K562 (cell line): ENCODE measurements around the gene ARHGAP8.

ENCODE experiments used
- BHLHE40 ChIP-seq: IDR thresholded peaks from 2 replicates; pipeline ENCODE4 v1.6.1; 2011; ENCODE audit warnings: low read length, improper control_type of control experiment
- CSDE1 ChIP-seq, 2 experiments: fragments of 450-650 bp; IDR thresholded peaks; 2 replicates each; pipeline ENCODE4 v1.6.1; 2016; ENCODE audit warnings: mild to moderate bottlenecking in 1 of 2
- GABPB1 ChIP-seq: sonication (generic); formaldehyde crosslinking; IDR thresholded peaks from 2 replicates; pipeline ENCODE4 v1.8.0; 2022; ENCODE audit warnings: mild to moderate bottlenecking, missing genetic modification reagents
- KDM4B ChIP-seq, 2 experiments: fragments of 450-650 bp in 1 of 2; sonication (generic) in 1 of 2; IDR thresholded peaks; 2 replicates each; pipeline ENCODE4 v1.6.1; 2016 to 2017; ENCODE audit warnings: borderline replicate concordance in 2 of 2, antibody characterized with exemption in 1 of 2, low read depth in 1 of 2, mild to moderate bottlenecking in 1 of 2
- SNIP1 ChIP-seq: fragments of 450-650 bp; IDR thresholded peaks from 2 replicates; pipeline ENCODE4 v1.7.1; 2017; ENCODE audit warnings: low read depth, mild to moderate bottlenecking
- TAF1 ChIP-seq: IDR thresholded peaks from 2 replicates; pipeline ENCODE4 v1.6.1; 2011; ENCODE audit warnings: mild to moderate bottlenecking, low read length, moderate library complexity; ENCODE audit not compliant: insufficient read depth, control insufficient read depth, severe bottlenecking; ENCODE audit errors: extremely low read depth
- ZFP1 ChIP-seq: fragments of 450-650 bp; formaldehyde crosslinking; IDR thresholded peaks from 2 replicates; pipeline ENCODE4 v1.4.0; 2020; ENCODE audit warnings: mild to moderate bottlenecking, mixed read lengths
- ZNF740 ChIP-seq, 3 experiments: fragments of 200-800 bp in 1 of 3; sonication (Bioruptor generic) in 1 of 3; sonication (generic) in 1 of 3; formaldehyde crosslinking in 1 of 3; IDR thresholded peaks; 2 replicates each; pipeline versions ENCODE4 v1.6.1 to v1.8.0; 2016 to 2022; ENCODE audit warnings: mild to moderate bottlenecking in 2 of 3, missing compliant biosample characterization in 2 of 3, missing genetic modification characterization in 2 of 3, missing genetic modification reagents in 1 of 3

- TF ChIP-seq ZNF740 (CRISPR knock-in tag; IDR thresholded peaks at IDR 0.05) (no peak), ZNF740 (tag; IDR thresholded peaks at IDR 0.05) (no peak), TAF1 (no peak), GABPB1 (CRISPR knock-in tag) (no peak), BHLHE40 (no peak), SNIP1 (no peak), KDM4B (IDR thresholded peaks at IDR 0.05; ENCODE audit: borderline replicate concordance in 2 of 2, low read depth in 1 of 2) (no peak), ZFP1 (no peak), CSDE1 (IDR thresholded peaks at IDR 0.05) (no peak)
Observed at GRCh38 chr22:44707752-44708151, 44.6 kb upstream of the ARHGAP8 start.
